HG02970 (cell line): ENCODE results near the gene NDUFS3.

Experiments used
- ATAC-seq: cut with Tn5 transposase; IDR thresholded peaks from one replicate; pipeline ENCODE4 v1.9.1; 2021; ENCODE audit warnings: mild to moderate bottlenecking, moderate library complexity, moderate number of reproducible peaks; ENCODE audit not compliant: unreplicated experiment, low FRiP score

The NDUFS3 gene

DNA sequence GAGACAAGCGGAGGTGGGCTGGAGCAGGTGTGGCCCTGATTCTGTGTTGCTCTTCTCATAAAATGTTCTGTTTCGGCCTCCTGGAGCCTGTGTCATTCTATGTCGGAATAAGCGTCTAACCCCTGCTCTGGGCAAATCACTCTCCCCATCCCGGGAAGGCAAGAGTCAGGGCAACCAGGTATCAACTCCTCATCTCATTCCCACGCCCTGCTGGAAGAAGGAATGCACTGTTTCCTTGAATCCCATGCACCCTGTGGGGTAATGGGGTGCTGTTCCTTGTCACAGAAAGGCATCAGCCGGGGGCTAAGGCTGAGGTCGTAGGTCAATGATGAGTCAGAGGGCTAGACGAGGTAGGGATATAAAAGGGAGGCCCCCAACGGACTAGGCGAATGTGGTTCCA, 10.2 kb downstream of the NDUFS3 start:
- ATAC-seq = no peak

DNA sequence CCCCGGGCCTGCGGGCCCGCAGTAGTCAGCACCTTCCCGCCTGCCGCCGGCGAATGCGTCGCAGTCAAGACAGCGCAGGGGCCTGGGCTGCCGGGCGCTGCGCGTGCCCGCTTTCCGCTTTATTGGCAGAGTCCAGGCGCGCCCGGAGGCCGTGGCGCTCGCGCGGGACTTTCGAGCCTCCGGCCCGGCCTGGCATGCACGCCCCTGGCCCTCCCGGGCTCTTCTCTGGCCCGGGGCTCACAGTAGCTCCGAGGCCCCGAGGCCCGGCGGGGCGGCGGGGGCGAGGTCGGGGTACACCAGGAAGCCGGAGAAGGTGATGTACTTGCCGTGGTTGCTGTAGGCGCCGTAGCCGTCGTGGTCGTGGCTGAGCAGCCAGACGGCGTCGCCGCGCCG, 10.7 kb downstream of the NDUFS3 start:
- ATAC-seq = no peak

DNA sequence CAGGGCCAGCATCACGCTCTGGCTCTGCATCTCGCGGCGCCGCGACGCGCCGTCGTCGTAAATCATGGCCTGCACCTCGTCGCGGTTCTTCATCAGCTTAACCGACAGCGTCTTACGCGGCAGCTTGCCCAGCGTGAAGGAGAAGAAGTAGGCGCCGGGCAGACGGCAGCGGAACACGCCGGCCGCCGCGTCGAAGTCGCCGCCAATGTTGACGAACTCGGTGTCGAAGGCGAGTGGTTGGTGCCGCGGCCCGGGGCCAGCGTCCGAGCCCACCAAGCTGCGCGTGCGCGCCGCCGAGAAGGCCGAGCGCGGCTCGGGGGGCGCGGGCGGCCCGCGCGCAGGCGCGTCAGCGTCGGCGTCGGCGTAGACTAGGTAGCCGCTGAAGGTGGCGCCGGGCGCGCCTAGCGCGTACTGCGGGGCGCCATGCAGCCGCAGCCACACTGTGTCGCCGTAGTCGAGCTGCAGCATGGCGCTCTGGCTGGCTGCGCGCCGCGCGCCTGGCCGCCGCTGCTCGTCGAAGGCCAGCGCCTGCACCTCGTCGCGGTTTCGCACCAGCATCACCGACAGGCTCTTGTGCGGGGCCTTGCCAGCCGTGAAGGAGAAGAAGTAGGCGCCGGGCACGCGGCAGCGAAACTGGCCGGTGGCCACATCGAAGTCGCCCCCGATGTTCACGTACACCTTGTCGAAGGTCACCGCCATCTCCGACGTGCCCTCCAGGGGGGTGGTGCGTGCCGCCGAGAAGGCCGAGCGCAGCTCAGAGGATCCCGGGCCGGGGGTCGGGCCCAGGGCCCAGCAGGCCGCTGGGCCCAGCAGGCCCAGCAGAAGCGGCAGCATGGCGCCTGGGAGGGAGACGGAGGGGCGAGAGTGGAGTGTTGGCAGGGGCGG, 11.3 kb downstream of the NDUFS3 start:
- no peak for ATAC-seq

DNA sequence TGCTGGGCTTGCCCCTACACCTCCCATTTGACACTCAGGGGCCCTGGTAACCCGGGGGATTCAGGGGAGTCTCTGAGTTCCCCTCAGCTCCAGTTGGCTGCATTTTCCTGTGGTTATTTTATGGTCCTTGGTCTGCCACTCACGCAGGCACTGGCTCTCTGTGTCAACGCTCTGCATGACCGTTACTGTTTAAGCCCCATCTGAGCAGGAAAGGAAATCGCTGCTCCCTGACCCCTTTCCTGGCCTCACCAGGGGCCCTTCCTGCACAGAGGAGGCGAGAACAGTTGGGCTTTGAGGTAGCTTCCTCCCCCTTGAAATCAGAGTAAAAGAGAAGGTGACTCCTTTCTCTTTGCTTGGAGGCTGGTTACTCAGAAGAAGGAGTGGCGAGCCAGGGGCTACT, 12.9 kb downstream of the NDUFS3 start:
- ATAC-seq = no peak

DNA sequence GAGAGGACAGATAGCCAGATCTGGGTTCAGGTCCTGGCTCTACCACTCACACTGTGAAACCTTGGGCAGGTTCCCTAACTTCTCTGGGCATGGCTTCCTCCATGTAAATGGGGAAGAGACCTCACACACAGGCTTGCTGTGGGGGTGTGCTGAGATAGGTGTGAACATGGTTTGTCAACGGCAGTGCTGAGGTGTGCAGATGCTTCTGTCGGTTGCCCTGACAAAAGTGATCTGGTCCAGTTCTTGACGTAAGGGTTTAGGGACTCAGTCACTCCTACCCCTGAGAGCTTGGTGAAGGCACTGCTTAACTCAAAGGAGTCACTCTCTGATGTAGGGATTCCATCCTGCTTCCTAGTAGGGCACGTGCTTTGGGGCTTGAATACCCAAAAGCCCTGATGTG, 13.4 kb downstream of the NDUFS3 start:
- no peak for ATAC-seq

DNA sequence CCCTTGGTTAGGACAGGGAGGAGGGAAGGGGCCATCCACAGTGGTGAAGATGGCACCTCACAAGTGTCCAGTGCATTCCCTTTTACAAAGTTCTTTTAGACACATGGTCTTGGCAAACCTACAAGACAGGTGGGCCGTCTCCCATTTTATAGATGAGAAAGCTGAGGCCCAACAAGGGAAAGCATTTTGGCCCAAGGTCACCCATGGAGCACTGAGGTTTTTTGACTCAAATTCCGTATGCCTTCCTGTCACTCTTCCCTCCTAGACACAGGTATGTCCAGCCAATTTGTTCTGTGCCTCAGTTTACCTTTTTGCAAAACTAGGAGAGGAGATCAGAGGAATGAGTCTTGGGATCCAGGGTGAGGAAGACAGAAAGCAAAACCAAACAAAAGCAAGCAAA, 14.1 kb downstream of the NDUFS3 start:
- no peak for ATAC-seq

DNA sequence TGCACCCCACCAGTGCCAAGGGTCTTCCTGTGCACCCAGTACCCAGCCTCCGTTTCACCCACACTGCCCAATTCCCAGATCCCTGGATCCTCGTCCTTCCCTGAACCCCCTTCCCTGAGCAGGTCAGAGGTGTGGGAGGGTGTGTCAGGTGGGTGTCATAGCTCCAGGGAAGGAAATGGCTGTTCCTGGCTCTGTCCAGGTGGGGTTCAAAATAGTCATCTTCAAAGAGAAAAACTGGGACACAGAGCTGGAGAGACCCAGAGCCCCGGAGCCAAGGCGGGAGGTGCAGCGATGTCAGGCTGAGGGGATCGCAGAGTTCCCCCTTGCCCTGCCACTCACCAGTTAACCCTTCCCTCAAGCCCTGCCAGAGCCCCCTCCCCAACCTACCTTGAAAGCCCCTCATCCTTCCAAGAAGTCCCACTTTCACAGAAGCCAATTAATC, 14.6 kb downstream of the NDUFS3 start:
- ATAC-seq = no peak

DNA sequence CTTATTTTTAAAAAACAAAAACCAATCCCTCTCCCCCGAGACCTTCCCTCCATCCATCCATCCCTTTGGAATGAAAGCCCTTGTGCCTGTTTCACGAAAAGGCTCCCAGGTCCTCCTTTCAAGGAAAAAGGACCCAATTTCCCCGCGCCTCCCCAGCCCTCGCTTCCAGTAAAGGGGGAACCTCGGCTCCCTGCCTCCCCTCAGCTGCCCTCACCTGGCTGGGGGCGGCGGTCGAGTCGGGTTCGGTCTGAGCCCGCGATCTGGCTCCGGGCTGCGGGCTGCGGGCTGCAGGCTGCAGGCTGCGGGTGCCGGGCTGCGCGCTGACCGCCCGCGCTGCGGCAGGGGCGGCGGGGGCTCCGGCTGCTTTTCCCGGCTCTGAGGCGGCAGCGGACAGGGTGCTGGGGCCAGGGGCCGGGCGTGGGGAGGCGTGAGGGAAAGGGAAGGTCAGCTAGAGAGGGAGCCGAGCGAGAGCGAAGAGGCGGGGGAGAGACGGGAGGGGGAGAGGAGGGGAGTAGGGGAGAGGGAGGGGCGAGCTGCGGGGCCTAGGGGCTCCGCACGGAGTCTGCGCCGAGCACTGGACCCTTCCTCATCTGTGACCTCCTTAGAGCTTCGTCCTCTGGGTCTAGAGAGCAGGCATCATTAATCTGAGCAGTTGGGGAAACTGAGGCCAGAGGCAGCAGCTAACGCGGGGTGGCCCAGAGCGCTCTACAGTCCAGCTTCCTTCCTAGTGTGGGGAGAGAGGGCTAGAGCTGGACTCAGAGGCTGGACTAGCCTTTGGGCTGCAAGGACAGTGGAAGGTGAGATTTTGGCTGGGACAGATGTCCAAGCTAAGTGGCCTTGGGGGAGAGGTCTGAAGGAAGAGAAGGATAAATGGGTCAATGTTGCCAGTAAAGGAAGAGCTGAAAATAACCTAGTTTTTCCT, 15.3 kb downstream of the NDUFS3 start, which contains the start of gene C1QTNF4:
C1QTNF4 (minus strand) TSS at position 478 of the 922 bp plus-strand sequence. CDS start 3,601 bp downstream, outside the sequence.
- ATAC-seq = no peak

DNA sequence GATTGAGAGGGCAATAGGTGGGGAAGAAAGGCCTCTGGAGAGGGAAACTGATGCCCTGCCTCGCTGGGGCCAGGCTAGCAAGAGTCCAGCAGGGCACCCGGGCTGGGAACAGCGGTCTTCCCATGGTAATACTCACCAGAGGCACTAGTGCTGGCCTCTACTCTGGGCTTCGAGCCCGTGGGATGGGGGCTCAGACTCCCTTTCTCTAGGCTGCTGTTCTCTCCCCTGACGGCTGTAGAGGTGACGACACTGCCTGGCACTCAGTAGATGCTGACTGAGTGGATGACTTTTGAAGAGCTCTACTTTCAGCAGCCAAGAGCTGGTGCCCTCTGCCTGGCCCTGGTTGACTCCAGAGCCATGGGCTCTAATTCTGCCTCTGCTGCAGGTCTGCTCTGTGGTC, 16.2 kb downstream of the NDUFS3 start:
- no peak for ATAC-seq

DNA sequence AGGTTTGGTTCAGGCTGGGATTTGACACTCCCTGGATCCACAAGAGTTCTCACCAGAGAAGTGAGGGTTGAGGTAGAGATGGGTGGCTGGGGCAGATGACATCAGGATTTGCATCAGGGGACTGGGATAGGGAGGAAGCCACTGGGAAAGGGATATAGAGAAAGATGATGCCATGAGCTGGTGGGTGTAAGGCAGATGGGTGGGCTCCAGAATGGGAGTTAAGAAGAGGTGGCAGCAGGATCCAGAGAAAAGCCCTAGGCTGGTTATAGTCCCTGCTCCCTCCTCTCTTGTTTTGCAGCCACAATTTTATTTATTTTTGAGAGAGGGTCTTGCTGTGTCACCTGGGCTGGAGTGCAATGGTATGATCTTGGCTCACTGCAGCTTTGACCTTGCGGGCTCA, 17.1 kb downstream of the NDUFS3 start:
- ATAC-seq = no peak

DNA sequence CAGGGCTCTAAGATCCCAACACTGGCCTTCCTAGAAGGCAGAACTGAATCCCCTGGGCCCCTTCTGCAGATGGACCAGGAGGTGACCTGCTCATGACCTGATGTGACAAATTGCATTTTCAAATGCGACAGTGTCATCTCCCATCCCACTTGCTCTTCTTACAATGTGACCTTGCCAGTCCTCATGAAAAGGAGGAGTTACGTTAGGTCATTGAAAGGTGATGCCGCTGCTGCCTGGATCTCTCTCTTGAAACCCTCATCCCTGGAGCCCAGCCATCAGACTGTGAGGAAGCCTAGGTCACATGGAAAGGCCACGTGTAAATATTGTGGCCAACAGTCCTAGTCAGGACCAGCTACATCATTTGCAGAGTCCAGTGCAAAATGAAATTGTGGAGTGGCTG, 21.0 kb downstream of the NDUFS3 start:
- ATAC-seq = no peak

DNA sequence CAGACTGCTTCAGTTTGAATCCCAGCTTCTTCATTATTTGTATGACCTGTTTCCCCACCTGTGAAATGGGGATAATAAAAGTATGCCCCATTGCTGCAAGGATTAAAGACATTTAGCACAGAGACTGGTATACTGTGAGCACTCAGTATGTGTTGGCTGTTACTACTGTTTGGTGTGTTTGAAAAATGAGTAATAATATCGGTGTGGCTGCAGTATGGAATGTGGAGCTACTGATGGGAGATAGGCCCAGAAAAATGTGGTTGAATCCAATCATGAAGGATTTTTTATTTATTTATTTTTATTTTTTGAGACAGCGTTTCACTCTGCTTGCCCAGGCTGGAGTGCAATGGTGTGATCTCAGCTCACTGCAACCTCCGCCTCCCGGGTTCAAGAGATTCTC, 24.4 kb downstream of the NDUFS3 start:
- no peak for ATAC-seq

DNA sequence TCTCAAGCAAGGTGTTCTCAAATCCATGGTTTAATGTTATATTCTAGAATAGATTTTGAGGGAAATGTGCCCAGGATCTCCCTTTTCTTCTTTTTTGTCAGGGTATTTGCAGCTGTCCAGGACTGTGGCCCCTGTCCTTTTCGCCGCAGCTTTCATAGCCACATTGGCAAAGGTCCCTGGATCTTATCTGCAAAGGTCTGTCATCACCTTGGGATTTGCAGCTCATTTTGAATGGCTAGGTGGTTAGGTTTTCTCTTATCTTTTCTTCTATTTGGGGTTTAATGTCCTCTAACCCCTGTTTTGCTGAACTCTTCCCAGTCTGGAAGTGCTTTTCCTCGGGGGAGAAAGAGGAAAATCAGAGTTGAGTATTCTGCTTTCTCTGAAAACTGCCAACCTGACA, 27.0 kb downstream of the NDUFS3 start:
- no peak for ATAC-seq

DNA sequence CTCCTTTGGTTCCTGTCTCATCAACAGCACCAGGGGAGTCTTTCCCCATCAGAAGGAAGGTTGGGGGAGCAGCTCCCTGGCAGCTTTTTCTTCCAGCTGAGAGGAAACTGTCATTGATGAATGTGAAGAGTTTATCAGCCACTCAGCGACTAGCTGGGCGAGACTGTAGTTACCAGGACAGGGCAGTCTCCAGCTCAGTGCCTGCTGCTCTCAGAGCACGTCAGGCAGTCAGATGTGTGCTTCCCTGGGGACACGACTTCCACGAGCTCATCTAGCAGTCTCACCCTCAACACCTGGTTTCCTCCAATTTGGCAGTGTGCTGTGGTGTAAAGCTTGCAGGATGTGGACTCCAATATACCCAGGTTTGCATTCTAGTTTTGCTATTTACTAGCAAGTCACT, 27.9 kb downstream of the NDUFS3 start:
- ATAC-seq = no peak

DNA sequence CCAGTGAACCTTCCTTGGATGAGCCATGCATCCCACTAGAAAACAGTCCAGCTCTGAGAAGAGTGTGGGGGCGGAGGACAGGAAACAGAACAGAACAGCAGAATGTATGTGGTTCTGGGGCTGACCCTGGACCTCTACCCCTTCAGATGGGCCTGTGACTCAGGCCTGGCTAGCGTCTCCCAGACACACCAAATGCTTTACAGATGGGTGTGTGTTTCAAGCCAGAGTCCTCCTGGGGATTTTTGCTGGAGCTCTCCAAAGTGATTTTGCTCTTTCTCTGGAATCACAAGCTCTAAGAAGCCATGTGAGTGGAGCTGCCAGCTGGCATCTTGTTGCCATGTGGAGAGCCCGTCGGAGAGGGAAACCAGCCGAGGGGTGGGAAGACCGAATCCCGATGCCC, 28.5 kb downstream of the NDUFS3 start:
- no peak for ATAC-seq

DNA sequence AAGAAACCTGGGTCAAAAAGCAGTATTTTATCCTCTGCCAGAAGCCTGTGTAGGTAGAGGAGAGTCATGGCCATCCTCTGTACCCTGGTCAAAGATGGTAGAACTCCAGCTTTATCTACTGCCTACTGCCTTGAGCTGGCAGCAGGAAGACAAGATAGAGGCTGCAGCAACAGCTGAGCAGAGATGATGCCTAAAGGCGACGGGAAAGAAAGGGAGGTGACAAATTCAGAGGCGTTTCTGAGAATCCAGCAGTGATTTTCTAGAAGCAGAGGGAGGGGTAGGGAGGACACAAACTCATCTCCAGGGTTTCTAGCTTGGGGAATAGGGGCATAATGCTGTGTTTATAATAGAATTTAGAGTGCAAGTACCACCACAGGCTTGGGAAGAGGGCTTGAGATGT, 30.8 kb downstream of the NDUFS3 start:
- ATAC-seq = no peak

DNA sequence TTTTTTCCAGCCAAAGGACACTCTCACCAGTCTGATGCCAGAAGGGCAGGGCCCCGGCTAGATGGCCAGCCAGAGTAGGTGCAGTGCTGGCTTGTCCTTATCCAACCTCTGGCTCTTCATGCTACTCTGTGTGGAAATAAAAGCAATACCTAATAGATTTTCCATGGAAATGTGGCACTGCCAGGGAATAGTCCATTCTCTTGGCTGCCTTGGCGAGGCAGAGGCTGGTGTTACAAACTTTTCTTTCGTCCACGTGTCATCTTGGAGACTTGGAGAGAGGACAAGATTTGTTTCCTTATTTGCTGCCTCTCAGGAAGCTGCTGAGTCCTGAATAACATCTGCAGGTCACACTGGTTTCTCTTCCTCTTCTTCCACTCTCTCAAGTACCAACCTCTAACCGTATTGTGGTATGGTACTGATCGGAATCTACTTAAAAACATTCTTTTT, 32.5 kb downstream of the NDUFS3 start:
- ATAC-seq = no peak

DNA sequence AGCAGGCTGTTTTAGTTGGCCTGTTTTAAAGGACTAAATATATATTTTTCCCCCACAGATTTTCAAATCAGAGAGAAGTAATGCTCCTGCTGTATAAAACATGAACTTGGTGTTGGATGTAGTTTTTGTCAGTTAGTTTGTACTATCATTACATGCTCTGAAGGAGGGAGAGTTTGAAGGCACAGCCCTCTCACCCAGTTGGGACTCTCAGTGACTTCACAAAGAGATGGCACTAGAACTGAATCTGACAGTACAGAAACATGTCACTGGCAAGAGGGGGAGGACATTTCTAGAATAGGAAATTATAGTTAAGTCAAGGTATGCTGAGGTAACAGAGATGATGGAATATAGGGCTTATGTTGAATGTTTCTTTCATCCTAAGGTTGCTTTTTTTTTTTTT, 36.4 kb downstream of the NDUFS3 start:
- ATAC-seq = no peak

DNA sequence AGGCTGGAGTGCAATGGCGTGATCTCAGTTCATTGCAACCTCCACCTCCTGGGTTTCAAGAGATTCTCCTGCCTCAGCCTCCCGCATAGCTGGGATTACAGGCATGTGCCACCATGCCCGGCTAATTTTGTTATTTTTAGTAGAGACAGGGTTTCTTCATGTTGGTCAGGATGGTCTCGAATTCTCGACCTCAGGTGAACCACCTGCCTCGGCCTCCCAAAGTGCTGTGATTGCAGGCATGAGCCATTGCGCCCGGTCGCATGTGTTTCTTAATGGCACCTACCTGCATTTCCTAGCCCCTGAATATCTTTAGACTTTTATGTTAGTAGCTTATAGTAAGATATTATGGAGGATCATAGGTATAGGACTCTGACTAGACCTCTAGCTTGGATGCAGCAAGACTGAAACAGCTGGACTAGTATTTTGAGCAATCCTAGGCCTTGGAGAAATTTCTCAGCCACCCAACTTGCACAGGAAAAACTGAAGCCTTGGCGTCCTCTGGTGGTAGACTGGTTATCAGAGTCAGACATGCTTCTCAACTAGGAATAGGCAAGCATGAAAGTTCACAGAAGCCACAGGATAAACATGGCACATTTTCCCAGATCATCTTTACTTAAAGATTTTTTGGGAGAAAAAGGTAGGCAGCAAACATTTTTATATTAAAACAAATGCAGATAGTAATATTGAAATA, 38.0 kb downstream of the NDUFS3 start:
- no peak for ATAC-seq

DNA sequence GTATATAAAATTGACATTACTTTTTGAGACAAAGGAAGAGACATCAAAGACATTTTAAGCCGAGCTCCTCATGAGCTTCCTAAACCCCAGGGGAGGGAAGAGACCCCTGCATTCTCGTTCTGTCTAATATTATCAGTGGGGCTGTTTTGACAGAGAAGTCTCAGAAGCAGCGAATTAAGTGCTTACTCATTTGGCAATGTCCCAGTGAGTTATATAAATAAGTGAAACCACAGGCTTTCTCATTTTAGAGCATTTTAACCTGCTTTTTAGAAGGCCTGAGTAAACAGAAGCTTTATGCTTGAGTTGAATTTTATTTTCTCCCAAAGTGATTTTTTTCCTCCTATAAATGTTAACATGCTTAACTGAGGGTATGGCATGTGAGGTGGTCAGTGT, 38.5 kb downstream of the NDUFS3 start:
- ATAC-seq = no peak
